Testis (tissue), 3 donors: ENCODE data around the gene HMCN1. TPM values are rescaled to one million over a fixed set of nuclear protein-coding genes. Genes with fewer than 3 reads are reported as not detected.

ENCODE experiments used
- DNase-seq: peaks from one replicate; pipeline ENCODE4 v3.0.0-alpha.2; 2019
- H3K27ac ChIP-seq, 2 donors: fragments of 200-600 bp; sonication (generic); one replicate each; pipeline ENCODE4 v1.5.1; 2019
- H3K27me3 ChIP-seq: fragments of 200-600 bp; sonication (generic); one replicate; pipeline ENCODE4 v1.5.1; 2019
- H3K36me3 ChIP-seq: fragments of 200-600 bp; sonication (generic); one replicate; pipeline ENCODE4 v1.5.1; 2017; ENCODE audit warnings: low read depth; ENCODE audit errors: missing control alignments
- H3K4me1 ChIP-seq: fragments of 200-600 bp; sonication (generic); one replicate; pipeline ENCODE4 v1.5.1; 2019
- H3K4me3 ChIP-seq, 2 donors: fragments of 200-600 bp; sonication (generic); one replicate each; pipeline ENCODE4 v1.5.1; 2017 to 2019
- H3K9me3 ChIP-seq: fragments of 200-600 bp; sonication (generic); one replicate; pipeline ENCODE4 v1.5.1; 2017
- POLR2A ChIP-seq: fragments of 450-650 bp; IDR thresholded peaks from one replicate; pipeline ENCODE4 v1.6.1; 2017; ENCODE audit warnings: antibody characterized with exemption, mild to moderate bottlenecking, moderate library complexity
- WGBS, 2 donors: methylation state at CpG; one replicate each; pipeline ENCODE4 v1.1.5; 2018; 5-methylcytosine and 5-hydroxymethylcytosine counted together
- intact Hi-C: fragments of 100-400 bp; cut with DNase I; formaldehyde crosslinking; loops from one replicate; pipeline ENCODE4 v1.15.1; 2023; ENCODE audit warnings: low total_unique reads
- polyA plus RNA-seq: library from polyadenylated mRNA; stranded (reverse); fragments of 350-450 nt; fragmentation: Illumina TruSeq; extraction: RNeasy Lipid Tissue Mini Kit (QIAGEN cat#74804); gene quantifications from one replicate; pipeline ENCODE4 v1.2.3, GENCODE V29; 2014; ENCODE audit warnings: low read depth, low replicate concordance; ENCODE audit not compliant: insufficient read depth
- total RNA-seq, 2 donors: library from RNA; depleted of rRNA; stranded (reverse); fragments of >200 nt; gene quantifications; one replicate each; pipeline ENCODE4 v1.2.3, GENCODE V29; 2016
- TF ChIP-seq, protein P1 (sequence below), 3 experiments: fragments of 450-650 bp in 2 of 3; fragments of 200-600 bp in 1 of 3; sonication (generic) in 1 of 3; IDR thresholded peaks; one replicate each; pipeline ENCODE4 v1.5.1; 2016 to 2019; ENCODE audit warnings: antibody characterized with exemption in 3 of 3, mild to moderate bottlenecking in 2 of 3, moderate library complexity in 1 of 3

Gene HMCN1
- total and polyA plus RNA-seq, 3 donors from 2014 or later = 5.2 to 6.2 (median 5.7) TPM

DNA sequence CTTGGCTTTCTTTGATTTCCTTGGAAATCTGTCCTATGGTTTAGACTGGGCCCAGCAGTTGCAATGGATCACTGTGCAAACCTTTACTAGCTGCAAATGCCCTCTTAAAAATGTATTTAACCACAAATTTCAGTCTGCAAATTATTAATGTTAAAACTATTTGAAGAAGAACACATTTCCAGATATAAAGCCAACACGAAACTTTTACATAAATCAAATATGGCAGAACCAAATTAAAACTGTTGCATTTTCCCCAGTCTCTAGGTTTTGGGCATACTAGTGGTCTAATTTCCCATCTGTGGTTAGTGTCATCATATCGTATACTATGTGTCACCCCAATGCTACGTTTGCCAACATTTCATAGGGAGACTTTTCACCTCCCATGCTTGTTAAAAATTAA is 52.3 kb downstream of the HMCN1 start:
- intact Hi-C loops = no loop called here
- H3K9me3 ChIP-seq = no peaks in the 10 kb centered on the region
- DNase-seq = no peak
- H3K36me3 ChIP-seq = no peaks in the 10 kb centered on the region
- no peak for TF ChIP-seq POLR2A
- TF ChIP-seq, protein P1, sequence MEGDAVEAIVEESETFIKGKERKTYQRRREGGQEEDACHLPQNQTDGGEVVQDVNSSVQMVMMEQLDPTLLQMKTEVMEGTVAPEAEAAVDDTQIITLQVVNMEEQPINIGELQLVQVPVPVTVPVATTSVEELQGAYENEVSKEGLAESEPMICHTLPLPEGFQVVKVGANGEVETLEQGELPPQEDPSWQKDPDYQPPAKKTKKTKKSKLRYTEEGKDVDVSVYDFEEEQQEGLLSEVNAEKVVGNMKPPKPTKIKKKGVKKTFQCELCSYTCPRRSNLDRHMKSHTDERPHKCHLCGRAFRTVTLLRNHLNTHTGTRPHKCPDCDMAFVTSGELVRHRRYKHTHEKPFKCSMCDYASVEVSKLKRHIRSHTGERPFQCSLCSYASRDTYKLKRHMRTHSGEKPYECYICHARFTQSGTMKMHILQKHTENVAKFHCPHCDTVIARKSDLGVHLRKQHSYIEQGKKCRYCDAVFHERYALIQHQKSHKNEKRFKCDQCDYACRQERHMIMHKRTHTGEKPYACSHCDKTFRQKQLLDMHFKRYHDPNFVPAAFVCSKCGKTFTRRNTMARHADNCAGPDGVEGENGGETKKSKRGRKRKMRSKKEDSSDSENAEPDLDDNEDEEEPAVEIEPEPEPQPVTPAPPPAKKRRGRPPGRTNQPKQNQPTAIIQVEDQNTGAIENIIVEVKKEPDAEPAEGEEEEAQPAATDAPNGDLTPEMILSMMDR (IDR thresholded peaks at IDR 0.05) = no peak
- WGBS, 2 donors = 90 to 94% methylated on average over 3 of the region's 3 CpGs
- no peak overlapping the region for H3K4me3 ChIP-seq
- H3K27ac ChIP-seq = no peak overlapping the region
- H3K27me3 ChIP-seq = no peaks in the 10 kb centered on the region
- no peaks in the 10 kb centered on the region for H3K4me1 ChIP-seq

DNA sequence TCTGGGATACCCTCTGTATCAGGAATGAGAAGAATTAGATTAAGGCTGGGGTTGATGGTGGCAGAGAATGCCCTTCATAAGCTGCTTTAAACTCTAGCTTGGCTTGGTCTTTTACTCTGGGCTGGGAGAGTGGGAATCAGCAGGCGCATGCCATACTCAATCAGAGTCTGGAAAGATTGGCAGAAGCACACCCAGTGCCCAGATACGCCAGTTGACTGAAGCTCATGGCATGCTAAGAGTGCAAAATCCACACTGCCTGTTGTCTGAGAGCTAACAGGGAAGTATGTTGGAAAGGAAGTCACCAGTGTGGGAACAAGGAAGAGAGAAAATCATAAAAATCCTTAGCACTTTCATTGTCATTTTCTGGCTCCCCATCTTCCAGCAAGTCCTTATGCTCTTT is 53.0 kb downstream of the HMCN1 start:
- no peaks in the 10 kb centered on the region for H3K4me1 ChIP-seq
- no peak overlapping the region for H3K4me3 ChIP-seq
- H3K27ac ChIP-seq = no peak overlapping the region
- TF ChIP-seq POLR2A = no peak
- TF ChIP-seq, protein P1 (IDR thresholded peaks at IDR 0.05) = no peak
- H3K36me3 ChIP-seq = no peaks in the 10 kb centered on the region
- H3K9me3 ChIP-seq = no peaks in the 10 kb centered on the region
- intact Hi-C loops = no loop called here
- H3K27me3 ChIP-seq = no peaks in the 10 kb centered on the region
- WGBS, 2 donors = 80 to 97% methylated on average over 2 of the region's 2 CpGs
- no peak for DNase-seq

DNA sequence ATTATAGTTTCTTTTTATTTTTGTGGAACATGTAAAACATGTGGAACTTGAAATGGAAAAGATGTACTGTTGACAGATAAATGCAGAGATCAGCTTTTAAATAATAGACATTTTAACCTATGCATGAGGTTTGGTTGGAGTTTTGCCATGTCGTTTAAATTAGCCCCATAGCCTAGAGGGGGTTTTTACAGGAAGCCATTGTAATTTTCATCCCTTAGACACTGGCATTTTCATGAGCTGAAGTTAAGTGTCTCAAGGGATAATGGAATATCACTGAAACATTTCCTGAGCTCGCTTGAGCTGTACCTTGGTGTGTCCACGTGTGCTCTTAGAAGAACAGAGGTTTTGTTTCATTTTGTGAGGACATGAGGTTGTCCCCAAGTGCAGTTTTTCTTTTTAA is 54.2 kb downstream of the HMCN1 start:
- H3K9me3 ChIP-seq = no peaks in the 10 kb centered on the region
- no peaks in the 10 kb centered on the region for H3K4me1 ChIP-seq
- H3K36me3 ChIP-seq = no peaks in the 10 kb centered on the region
- H3K27me3 ChIP-seq = no peaks in the 10 kb centered on the region
- 69 to 79% methylated on average over 3 of the region's 3 CpGs for WGBS, 2 donors
- DNase-seq = no peak
- H3K27ac ChIP-seq = no peak overlapping the region
- H3K4me3 ChIP-seq = no peak overlapping the region
- intact Hi-C loops = no loop called here
- no peak for TF ChIP-seq POLR2A
- TF ChIP-seq, protein P1 (IDR thresholded peaks at IDR 0.05) = no peak

DNA sequence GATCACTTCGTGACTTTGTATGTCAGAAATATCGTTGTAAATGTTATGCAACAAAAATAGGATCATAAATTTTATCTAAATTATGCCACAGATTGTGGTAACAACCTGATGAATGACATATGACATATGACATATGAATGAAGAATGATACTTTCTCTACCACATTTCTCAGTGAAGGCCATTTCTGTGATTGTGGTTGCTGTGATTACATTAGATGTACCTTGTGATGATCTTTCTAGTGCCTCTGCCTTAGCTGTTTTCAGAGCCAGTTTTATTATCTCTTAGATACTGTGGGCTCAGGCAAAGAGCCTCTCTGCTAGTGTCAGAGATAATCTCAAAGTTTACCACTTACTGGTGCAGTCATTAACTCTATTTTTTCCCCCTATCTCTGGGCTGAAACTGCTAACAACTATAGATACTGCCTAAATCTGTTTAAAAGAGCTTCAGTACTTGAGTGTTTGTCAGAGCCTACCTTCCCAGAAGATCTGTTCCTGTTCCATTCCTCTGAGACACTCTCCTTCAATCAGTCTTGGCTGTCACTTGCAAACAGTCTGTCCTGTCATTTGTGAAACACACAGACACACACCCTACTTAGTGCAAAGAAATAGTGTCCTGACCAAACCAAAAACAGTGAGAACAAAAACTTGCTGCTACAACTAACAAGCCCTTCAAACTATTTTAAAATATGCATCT is 55.5 kb downstream of the HMCN1 start:
- DNase-seq = no peak
- Histone ChIP-seq H3K27ac (no peak overlapping the region), H3K4me3 (no peak overlapping the region), H3K36me3 (no peaks in the 10 kb centered on the region), H3K9me3 (no peaks in the 10 kb centered on the region), H3K4me1 (no peaks in the 10 kb centered on the region), H3K27me3 (no peaks in the 10 kb centered on the region)
- WGBS, 2 donors = 76 to 82% methylated on average over 2 of the region's 2 CpGs
- intact Hi-C loops = no loop called here
- TF ChIP-seq, protein P1 (IDR thresholded peaks at IDR 0.05) = no peak
- no peak for TF ChIP-seq POLR2A

DNA sequence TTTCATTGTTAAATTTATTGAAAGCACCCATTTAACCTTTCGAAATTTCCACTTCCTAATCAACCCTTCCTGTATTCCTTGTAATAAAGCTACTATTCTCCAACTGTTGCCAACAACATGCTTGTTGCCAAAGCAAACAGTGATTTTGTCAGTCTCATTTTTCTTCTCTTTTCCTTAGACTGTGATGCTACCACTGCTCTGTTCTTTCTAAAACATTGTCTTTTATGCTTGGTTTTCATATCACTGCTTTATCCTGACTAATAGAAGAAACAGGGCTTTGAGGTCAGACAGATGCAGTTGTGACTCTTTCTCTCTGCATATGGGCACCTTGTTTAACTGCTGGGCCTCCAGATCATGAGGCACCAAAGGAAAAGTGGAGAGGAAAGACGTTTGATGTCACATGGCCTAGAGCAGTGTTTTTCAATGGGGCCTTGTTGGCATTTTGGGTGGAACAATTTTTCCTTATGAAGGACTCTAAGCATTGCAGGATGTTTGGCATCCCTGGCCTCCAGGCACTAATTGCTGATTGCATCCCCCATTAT is 56.1 kb downstream of the HMCN1 start:
- Histone ChIP-seq H3K4me1 (no peaks in the 10 kb centered on the region), H3K27me3 (no peaks in the 10 kb centered on the region), H3K27ac (no peak overlapping the region), H3K36me3 (no peaks in the 10 kb centered on the region), H3K9me3 (no peaks in the 10 kb centered on the region), H3K4me3 (no peak overlapping the region)
- WGBS, 2 donors = 69 to 70% methylated on average over 2 of the region's 2 CpGs
- intact Hi-C loops = no loop called here
- no peak for DNase-seq
- no peak for TF ChIP-seq POLR2A
- TF ChIP-seq, protein P1 (IDR thresholded peaks at IDR 0.05) = no peak
